ENCODE measurements around the gene NEK10.

Gene NEK10

DNA sequence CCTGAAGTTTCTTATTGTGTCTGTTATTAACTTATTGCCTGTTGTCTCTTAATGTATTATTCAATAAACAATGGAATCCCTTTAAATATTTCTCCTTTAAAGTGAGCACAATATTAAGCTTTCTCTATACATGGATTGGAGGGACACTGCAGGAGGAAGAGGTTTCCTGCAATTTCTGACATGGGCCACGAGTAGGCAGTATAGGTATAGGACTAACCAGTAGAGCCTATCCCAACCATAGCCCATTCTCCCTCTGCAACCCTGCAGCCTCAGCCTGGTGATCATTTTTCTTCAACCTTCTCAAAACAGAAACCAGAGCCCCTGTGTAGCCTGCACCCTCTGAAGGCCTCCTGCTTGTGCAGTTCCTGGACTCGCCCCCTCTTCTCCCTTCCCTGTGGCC is 124.8 kb downstream of the NEK10 start:
- no peak for DNase-seq (ENCODE audit: low read depth in 3 of 3)

DNA sequence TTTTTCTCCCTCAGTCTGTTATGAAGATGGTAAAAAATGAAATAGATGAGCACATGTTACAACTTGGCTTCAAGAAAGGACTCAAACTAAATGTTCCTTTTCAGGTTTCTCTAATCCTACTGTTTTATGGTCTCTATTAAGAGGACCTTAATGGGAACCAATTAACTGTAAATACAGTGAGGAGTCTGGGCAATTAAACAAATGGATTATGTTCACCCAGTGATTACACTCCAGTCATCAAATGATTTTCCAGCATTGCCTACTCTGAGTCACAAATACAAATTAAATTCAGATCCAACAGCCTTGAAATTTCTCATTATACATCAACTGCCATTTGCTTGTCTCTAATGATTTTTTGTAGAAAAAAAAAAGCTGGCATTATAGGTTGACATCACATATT is 129.2 kb downstream of the NEK10 start:
- no peak for DNase-seq (ENCODE audit: low read depth in 3 of 3)

- DNase-seq (ENCODE audit: low read depth in 3 of 3): no peak
Measured at GRCh38 chr3:27228805-27229204, 140.4 kb downstream of the NEK10 start.

DNA sequence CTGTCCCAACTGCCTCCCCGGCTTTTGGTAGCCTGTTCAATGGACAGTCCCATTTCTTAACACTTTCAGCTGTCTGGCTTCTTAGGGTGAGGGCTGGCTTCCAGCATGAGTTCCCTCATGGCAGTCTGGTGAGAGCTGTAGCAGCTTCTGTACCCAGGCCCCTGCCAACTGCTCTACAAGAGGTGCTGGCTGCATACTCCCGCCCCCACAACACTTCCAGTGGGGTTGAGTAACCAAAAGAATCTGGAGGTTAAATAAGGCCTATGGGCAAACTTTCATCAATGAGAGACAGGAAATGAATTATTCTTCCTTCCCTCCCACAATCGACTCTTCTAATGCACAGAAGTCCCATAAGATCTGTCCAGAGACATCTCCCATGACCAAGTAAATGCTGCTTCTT is 145.0 kb downstream of the NEK10 start:
- no peak for DNase-seq (ENCODE audit: low read depth in 3 of 3)

- no peak for DNase-seq (ENCODE audit: low read depth in 3 of 3)
Measured at GRCh38 chr3:27221264-27221932, 147.8 kb downstream of the NEK10 start.

DNA sequence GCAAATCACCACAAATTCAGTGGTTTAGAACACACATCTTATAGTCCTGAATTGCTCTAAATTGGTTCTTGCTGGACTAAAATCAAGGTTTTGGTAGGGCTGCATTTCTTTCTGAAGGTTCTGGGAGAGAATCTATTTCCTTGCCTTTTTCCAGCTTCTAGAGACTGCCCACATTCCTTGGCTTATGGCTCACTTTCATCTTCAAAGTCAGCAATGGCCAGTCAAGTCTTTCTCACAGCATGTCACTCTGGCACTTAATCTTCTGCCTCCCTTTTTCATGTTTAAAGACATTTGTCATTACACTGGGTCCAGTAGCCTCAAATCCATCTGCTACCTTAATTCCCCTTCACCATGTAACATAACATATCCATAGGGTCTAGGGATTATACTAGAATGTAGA is 149.0 kb downstream of the NEK10 start:
- DNase-seq (ENCODE audit: low read depth in 3 of 3): no peak

DNA sequence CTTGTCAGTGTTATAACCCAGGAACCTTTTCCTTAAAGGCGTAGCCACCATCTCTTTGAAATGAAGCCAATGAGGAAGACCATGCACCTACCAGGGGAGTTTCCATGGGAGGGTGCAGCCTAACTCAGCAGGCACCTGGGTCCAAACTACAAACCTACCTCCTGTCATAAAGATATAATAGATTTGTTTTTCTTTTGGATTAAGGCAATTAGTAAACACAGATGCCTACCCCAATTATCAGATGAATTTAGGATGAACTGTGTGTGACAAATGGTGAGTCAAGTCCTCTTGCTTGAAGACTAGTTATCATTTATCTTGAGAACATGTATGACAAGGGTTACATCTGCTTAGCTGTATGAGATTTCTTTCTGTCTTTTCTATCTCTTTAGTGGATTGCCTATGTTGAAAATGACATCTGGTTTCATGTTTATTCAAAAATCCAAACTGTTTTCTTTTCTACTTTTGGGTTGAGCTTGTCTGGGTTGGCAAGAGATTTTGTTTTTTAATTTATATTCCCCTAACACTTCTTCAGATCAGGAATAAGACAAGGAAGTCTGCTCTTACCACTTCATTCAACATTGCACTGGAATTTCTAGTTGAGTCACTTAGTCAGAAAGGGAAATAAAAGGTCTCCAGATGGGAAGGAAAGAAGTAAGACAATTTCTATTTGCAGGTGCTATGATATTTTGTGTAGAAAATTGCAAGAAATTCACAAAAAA is 149.9 kb downstream of the NEK10 start:
- DNase-seq (ENCODE audit: low read depth in 3 of 3): no peak

DNA sequence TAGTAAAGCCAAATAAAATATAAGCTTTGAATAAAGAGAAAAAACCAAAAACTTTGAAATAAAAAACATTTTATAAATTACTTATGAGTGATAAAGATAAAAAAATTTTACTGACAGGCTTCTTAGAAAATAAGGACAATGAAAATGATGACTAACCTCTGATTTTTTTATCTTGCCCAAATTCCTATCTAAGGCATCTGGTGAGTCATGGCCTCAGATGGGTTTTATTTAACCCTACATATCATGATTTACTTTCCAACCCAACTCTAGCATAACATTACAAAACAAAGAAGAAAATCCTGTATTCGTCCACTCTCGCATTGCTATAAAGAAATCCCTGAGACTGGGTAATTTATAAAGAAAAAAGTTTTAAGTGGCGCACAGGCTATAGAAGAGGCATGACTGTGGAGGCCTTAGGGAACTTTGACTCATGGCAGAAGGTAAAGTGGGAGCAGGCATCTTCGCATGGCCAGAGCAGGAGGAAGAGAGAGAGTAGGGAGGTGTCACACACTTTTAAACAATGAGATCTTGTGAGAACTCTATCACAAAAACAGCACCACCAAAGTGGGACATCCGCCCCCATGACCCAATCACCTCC is 152.1 kb downstream of the NEK10 start:
- no peak for DNase-seq (ENCODE audit: low read depth in 3 of 3)

GRCh38 chr3:27216295-27216855 is 152.8 kb downstream of the NEK10 start:
- no peak for DNase-seq (ENCODE audit: low read depth in 3 of 3)

GRCh38 chr3:27213450-27213849 is 155.7 kb downstream of the NEK10 start:
- DNase-seq (ENCODE audit: low read depth in 3 of 3): no peak

DNA sequence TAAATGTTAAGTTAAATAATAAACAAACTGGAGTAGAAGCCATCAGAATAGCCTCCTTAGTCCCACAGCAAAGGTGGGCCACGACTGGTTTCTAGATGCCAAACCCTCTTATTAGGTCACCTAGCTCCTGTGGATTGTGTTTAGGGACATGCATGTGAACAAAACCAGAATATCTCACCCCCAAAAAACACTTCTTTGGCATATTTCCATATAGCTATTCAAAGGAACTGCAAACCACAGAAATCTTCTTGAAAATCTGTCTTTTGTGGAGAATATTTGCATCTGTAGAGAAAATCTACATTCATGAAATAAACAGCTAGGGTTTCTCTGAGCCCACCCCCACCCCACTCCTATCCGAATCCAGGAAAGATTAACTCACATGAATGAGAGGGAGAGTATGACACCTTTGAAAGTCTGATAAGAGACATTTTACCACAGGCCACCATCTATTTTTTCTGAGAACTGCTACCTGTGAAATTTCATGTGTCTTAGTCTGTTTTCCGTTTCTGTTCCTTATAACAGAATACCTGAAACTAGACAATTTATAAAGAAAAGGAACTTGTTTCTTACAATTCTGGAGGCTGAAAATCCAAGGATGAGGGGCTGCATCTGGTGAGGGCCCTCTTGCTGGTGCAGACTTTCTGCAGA is 159.4 kb downstream of the NEK10 start:
- DNase-seq (ENCODE audit: low read depth in 3 of 3): no peak

DNA sequence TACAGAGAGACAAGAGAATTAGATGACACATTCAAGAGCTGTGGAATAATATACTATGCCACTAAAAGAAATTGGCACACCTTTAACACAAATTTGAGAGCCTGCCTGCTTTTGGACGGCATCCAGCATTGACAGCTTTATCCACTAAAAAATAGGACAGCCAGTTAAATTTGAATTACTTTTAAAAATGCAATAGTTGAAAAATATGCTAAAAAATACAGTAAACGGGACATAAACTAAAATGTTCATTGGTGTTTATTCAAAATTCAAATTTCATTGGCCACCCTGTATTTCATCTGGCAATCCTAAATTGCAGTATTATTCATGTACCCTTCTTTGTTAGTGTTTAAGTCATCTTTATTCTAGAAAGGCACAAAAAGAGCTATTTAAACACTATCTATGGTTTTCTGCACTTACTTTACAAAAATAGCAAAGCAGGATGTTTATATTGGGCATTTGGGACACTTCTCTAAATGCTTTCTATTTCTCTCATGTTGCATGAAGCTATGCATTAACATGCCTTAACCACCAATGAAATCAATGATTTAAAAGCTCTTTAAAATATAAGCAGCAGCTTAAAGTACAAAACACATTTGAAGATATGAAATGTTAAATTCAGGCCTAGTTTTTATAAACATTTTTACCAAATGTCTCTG is 160.1 kb downstream of the NEK10 start:
- DNase-seq (ENCODE audit: low read depth in 3 of 3): no peak

GRCh38 chr3:27202959-27203358 is 166.2 kb downstream of the NEK10 start:
- no peak for DNase-seq (ENCODE audit: low read depth in 3 of 3)

DNA sequence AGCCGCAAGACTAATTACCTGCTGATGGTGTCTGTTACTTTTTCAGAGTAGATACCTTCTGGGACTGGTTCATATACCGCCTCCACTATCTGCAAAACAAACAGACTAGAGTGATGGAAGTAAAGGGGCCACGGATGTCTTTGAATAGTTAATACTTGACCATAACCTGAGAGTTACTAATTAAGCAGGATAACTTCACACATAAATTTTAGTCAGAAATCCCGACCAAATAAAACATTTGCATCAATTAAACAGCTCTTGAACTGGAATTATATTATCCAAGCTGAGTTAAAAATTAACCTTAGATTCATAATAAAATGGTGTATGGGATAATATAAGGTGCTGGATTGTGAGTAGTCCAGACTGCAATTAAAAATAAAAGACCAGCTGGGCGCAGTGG is 167.7 kb downstream of the NEK10 start:
- no peak for DNase-seq (ENCODE audit: low read depth in 3 of 3)

DNA sequence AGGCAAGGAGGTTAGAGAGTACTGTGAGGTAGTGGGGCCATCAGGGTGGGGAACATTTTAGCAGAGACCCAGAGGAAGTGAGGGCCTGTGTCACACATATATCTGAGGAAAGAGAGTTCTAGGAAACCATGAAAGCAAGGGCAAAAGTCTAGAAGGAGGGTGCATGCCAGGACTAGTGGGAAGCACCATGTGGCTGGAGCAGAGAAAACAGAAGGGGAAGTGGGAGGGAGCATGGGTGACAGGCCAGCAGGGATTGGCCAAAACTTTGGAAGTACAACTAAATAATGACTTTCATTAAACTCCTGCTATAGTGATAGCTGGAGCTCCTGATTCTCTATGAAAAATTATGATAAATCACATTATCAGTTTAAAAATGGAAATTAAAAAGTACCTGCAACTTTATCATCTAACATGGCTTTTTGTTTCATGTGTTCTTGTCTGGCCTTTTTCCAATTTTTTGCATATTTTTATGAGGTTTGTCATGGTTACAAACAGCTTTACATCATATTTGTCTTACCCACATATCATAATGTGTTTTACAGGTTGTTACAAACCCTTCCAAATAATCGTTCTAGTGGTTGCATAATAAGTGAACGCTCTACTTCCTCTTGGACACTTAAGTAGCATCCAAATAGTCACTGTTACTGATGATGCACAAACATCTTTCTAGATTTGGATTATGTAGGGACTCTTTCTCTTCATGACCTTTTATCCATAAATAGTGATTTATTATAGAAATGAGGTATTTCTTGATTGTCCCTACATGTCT is 168.3 kb downstream of the NEK10 start:
- no peak for DNase-seq (ENCODE audit: low read depth in 3 of 3)

GRCh38 chr3:27194861-27195483 is 174.2 kb downstream of the NEK10 start:
- DNase-seq (ENCODE audit: low read depth in 3 of 3): no peak

GRCh38 chr3:27193056-27193455 is 176.1 kb downstream of the NEK10 start:
- DNase-seq (ENCODE audit: low read depth in 3 of 3): no peak

DNA sequence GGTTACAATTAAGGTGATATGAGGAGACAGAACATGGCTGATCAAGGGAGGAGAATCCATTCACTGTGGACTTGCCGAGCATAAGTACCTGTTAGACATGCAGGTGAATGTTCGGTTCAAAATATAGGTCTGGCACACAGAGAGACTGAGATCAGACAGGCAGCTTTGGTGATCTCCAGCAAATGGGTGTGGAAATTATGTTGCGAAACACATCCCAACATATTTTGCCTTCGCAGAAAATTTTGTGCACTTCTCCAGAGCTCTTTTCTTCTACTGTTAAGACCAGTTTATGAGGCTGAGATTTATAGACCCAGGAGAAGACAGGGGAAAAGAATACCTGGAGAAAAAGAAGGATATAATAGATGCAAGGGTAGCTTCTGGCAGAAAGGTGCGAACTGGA is 183.2 kb downstream of the NEK10 start:
- no peak for DNase-seq (ENCODE audit: low read depth in 3 of 3)

GRCh38 chr3:27185231-27185989 is 183.8 kb downstream of the NEK10 start:
- no peak for DNase-seq (ENCODE audit: low read depth in 3 of 3)

GRCh38 chr3:27184261-27184660 is 184.9 kb downstream of the NEK10 start:
- no peak for DNase-seq (ENCODE audit: low read depth in 3 of 3)
